Measurements from ENCODE around the gene GRXCR2.

GRXCR2 gene

DNA sequence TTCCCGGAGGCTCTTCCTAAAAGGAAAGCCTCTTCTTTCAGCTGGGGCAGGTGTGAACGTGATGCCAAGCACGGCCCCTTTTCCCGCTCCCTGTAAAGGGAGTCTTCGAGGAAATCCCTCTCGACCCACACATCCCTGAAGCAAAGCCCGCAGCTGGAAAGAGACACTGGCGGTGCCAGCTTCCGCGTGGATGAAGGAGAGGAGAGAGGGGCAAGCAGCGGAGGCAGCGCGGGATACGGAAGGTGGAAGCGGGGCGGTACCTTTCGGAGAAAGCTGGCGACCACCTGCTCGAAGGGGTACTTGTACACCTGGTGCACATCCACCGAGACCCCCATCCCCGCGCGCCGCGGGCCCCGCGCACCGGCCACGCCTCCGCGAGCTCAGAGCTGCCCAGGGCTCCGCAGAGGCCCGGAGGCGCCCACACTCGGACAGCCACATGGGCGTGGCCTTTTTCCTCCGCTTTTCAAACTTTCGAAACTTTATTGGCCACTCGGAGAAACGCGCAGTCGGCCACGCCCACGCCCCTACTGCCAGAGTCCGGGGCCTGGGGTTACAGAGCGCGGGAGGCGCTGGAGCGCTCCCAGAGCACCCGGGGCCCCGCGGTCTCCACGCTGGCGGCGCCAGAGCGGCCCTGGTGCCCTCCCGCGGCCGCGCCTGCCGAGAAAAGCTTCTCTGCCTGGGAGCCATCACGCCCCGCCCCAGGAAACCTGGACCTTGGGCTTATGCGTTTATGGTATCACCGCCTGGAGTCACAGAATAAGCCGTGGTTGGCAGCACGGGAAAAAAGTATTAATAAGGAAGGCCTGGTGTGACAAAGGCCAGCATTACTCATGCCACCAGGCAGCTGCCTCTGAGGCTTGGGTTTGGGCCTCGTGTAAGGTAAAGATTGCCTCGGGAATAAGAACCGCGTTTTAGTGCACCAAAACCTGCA is 37.6 kb downstream of the GRXCR2 start, which contains the start of gene PRELID2:
Gene PRELID2 (minus strand): TSS at position 426 of the 931 bp plus-strand sequence. CDS start 91 bp downstream, at position 335.
- DNase-seq: no peak

DNA sequence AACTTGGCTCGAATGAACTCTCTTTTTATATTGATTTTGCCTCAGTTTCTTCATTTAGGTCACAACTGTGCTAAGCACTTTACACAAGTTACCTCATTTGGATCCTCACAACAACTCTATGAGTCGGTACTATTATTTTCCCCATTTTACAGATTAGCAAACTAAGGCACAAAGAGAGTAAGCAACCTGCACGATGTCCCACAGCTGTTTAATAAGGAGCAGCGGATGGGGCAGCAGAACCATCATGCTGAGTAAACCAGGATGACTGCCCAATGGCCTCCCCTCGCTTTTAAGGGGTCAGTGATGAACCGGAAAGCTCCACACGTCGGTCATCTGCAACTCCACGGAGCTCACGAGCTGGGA is 38.3 kb downstream of the GRXCR2 start:
- no peak for DNase-seq

DNA sequence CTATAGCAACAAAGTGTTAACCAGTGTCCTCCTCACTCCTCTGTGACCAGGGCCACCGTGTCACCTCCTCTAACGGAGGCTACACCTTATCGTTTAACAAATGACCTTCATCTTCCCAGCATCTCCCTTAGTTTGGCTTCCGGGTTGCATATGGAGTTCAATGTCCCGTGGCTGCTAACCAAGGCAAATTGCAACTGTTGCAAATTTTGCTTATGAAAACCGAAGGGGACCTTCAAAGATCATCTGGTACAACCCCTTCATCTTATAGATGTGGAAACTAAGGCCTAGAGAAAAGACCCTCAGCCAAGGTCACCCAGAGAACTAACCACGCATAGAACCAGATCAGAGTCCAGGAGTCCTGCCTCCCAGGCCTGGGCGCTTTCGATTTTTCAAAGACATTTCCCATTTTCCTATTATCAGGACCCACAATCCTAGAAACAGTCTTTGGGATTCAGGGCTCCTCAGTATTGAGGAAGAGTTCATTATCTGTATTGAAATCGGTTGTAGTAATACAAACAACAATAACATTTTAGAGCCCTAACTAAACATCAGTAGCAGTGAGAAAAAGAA is 39.1 kb downstream of the GRXCR2 start:
- no peak for DNase-seq

DNA sequence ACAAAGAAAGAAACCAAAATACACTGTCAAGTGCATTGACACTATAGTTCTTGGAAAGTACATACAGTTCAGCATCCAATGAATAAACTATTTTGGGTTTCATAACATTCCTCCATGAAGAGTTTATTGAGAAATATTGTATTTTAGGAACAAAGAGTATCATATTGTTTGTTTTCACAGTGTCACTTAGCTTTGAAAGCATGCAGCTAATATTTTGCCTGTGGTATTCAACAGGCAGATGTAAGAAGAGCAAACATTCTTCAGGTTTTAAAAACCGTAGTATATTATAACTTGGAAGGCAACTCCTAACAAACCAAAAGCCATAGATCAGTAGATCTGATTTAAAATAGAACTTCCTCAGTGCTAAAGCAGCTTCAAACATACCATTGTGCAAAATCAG is 42.2 kb downstream of the GRXCR2 start:
- DNase-seq: no peak

DNA sequence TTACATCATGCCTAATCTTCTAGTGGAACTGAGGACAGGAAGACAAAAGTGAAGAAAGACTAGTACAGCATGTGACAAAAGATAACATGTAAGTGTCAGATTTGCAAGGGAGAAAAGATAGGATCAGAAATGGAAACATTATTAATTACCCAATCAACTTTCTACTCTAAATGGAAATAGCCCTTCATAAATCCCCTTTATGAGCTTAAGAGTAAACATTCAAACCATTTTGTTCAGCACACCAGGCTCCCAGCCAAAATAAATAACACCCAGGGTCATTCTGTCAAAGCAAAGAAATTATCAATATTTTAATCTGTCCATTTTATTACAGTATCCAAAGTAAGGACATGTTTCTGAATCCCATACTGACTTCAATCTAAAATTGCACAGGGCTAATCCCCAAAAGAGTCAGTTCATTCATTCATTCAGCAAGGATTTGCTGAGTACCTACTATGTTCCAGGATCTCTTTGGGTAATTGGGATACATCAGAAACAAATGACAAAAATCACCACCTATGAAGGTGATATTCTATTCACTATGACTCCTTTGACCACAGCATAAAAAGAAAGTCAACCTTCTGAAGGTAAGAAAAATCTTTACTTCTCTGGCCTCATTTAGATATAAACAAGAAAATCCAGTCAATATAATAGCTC is 43.0 kb downstream of the GRXCR2 start:
- DNase-seq: no peak

DNA sequence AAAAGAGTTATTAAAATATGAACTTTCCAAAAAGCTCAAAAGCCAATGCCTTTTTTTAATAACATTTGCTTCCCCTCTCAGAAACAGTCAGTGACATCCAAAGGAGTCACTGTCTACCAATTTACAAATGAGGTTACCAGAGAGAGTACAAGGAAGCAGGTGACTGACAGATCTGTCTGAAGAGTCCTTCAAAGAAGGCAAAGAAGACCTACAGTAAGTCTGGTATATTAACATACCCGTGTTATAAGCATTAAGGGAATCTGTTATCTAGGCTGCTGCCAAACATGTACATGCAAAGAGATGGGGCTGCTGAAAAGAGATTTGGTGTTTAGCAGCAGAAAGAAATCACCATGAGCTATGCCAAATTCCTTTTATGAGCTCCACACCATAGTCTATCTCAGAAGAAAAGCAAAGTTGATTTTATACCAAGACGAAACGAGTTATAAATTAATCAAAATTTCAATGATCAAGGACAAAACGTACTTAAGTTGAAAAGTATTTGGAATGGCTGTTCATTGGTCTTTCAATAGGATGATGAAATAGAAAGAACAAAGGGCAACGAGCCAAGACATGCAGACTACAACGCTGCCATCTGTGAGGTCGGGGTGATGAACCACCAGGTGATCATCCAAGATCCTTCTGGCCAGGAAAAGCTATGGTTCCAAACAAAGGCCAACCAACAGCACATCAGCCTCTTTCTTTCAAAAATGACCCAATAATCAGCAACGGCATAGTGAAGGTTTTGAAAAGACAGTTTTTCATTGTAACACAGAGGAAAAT is 45.7 kb downstream of the GRXCR2 start:
- DNase-seq: no peak

DNA sequence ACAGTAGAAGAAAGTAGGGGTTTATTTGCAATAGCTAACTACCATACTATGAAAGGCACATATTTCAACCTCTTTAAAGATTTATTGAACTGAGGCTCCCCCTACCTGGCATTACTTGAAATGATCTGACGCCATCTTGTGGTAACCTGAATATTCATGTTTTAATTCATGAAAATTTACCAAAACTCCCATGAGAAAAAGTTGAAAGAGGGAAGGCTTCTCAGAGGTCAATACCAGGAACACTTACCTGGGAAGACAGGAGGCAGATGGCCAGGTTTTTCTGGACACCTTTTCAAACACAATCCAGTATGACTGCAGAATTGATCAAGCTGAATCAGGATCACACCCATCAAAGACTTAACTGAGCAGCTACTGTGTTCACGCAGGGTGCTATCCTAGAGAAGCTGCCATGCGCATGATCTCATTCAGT is 47.0 kb downstream of the GRXCR2 start:
- DNase-seq: no peak

DNA sequence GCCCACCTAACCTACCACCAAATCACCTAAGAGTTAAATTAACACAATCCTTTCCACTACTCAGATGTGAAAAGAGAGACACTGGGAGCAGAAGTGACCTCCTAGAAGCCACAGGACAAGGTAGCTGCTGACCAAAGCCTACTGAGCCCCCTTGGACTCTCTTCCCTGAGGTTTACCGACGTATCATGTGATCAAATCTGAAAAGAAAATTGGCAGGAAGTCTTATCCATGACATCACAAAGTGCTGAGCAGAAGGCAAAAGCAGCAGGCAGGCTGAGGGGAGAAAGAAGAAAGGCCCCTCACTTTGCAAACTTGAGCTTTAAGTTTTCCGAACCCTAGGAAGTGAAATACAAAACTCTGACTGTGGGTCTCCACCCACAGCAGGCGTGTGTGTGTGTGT is 48.8 kb downstream of the GRXCR2 start:
- no peak for DNase-seq

DNA sequence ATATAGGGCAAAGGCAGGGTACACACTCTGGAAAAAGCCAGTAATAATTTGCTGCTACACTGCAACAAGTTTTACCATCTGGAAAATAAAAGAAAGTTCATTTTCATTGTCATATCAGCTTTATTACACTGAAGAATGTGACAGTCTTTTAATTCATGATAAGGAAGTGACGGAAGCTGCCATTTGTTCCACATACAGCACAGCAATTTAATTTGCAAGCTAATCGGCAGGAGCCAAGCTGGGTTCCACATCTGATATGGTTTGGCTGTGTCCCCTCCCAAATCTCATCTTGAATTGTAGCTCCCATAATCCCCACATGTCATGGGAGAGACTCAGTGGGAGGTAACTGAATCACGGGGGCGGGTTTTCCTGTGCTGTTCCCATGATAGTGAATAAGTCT is 54.2 kb downstream of the GRXCR2 start:
- DNase-seq: no peak

DNA sequence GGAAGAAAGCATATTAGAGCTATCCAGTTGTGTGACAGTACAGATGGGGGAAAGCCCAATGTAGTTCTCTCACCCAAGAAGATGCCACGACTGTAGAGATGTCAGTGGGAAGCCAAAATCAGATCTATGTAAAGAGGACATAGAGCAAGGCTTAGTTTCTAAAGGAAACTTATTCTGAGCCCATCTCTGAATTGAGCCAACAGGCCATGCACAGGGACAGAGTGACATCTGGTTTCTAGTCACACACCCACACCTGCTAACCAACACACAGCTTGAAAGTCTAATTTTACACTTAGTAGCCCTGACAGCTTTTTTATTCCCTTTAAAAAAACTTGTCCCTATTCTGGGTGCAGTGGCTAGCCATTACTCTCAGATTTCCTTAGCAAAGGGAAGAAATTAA is 59.9 kb downstream of the GRXCR2 start:
- DNase-seq: no peak

DNA sequence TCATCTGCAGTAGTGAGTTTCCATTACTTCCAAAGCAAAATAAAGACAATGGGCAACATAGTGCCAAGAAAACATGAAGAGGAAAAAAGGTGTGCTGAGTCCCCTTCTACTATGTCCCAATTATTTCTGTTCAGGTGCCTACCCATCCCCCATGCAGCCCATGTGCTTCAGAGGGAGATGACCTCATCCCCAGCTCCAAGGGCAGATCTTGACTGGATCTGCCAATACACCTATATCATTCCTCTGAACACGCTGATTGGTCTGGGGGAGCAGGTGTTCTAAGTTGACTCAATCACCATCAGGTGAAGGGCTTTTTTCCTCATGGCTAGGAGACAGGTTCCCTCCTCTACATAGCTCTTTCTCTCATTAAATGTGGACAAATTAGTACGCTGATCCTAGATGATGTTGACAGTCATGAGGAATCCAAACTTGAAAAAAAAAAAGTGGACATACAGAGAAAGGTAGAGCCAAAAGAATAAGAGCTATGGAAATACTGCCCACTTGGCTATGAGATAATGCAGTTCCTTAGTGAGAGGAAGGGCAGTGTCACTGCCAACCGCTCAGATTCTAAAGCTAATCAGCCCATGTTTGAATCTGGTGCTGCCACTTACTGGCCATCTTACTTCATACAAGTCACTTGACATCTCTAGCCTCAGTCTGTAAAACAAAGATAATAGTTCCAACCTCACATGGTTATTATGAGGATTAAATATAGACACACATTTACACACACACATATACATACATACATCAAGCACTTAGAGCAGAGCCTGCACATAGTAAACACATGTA is 60.8 kb downstream of the GRXCR2 start:
- DNase-seq: no peak
